Embryonic facial prominence (tissue), 1 donor: ENCODE measurements around the gene IBSP.

Source experiments
- DNase-seq: peaks from one replicate; pipeline ENCODE4 v3.0.0-alpha.2; 2016; ENCODE audit errors: extremely low spot score

Gene IBSP, protein sequence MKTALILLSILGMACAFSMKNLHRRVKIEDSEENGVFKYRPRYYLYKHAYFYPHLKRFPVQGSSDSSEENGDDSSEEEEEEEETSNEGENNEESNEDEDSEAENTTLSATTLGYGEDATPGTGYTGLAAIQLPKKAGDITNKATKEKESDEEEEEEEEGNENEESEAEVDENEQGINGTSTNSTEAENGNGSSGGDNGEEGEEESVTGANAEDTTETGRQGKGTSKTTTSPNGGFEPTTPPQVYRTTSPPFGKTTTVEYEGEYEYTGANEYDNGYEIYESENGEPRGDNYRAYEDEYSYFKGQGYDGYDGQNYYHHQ

DNA sequence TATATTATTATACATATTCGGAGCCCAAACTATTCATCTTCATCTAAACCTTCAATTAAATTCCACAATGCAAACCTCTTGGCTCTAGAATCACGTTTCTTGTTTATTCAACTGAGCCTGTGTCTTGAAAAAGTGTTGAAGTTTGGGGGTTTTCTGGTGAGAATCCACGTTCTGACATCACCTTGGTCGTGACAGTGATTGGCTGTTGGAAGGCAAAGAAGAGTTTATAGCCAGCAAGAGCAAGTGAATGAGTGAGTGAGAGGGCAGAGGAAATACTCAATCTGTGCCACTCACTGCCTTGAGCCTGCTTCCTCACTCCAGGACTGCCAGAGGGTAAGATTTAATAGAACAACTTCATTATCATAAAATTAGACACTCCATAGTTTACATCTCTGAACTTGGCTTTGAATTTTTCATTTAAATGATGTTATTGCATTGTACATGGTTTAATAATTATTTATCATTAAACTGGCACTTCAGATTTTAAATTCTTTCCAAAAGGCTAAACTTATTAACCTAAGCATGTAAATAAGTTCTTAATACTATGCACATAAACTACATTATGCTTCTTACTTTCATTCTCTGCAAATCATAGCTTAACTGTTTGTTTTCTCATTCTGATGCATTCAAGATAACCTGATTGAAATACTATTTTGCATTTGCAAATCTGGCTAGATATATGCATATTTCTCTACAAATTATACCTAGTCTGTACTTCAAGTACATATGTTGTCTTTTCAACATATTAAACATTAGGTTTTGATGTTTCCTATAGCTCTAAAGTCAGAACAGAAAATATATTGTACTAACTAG, at the start of gene IBSP:
Gene IBSP, plus strand, starts transcription at position 254 of the 813 bp plus-strand sequence. CDS start 2,808 bp downstream, outside the sequence.
- no peak for DNase-seq

DNA sequence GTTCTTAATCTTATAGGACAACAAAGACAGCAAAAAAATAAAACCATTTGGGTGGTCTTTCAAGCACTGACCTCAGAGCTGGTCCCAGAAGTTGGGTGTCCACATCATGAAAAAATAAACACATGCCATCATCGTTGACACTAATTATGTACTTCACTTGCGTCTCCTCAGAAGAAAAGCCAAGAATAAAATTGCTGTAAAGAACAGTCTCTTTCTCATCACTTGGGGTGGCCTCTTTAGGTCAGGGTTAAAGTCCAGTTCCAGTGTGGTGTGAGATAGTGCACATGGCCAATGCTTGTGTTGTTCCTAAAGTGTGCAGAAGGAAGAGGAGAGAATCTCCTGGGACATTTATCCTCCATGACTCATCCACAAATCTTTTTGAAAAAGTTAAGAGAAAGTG, 49.5 kb upstream of the IBSP start:
- no peak for DNase-seq

- no peak for DNase-seq
Observed at GRCh38 chr4:87758270-87758669, 41.1 kb upstream of the IBSP start.

GRCh38 chr4:87762311-87762710, 37.0 kb upstream of the IBSP start:
- DNase-seq, result no peak

DNA sequence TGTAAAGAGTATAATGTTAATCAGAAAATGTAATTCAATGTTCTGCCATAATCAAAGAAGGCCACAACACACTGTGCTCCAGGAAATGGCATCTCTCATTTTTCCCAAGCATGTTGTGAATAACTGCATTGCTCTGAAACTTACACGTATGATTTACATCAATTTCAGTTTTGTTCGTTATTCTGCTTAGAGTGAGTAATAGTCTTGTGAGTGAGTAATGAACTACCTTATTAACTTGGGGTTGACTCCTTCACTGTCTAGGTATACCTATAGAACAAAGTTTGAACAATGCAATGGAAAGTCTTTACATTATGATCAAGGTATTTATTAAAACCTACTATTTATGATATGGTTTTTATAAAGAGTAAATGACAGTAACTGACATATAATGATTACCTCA, 17.8 kb upstream of the IBSP start:
- no peak for DNase-seq

DNA sequence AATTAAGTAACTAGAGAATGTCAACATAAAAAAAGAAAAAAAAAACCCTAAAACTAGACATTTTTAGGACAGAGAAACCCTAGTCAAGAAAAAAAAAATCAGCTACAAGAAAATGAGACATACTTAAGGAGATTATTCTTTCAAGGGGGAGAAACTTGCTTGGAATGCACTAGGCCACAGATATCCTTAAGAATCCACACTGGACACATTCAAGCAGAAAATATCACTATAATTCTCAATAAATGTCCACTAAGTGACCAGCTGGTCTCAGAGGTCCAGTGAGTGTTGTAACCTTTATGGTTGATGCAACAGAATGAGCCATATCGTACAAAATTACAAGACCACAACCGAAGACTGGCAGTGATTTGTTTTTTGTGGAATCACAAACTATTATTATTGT, 15.6 kb upstream of the IBSP start:
- no peak for DNase-seq

DNA sequence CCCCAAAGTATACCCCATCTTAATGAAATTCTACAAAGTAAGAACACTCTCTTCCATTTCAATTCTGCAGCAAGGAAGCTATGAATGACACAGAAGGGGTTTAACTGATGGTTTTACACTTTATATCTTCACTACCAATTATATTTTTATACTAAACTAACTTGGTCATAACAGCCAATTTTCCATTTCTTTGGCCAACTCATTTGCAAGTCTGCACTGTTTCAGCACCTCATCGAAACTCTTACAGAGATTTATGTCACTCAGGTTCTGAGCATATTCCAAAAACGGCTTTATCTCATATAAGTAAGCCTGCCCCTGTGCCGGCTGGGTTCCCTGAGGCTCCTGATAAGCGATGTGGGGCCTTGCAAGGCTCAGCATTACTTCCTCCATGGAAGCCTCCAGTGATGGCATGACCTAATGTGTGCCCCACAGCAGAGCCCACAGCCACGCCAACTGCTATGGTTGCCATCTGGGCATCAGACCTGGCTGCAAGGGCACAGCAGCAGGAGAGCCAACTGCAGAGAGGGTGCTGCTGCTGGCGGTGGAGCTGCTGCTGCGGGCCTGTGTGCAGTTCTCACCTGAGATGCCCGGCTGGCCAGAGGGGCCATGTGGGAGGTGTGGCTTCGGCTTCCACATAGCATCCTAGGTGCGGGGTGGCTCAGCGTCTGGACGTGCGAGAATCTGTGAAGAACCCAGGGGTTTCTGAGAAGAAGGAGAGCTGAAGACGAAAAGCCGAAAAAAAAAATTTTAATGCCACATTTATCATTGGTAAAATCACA, 13.4 kb upstream of the IBSP start:
- DNase-seq, result no peak

- DNase-seq, result no peak
Observed at GRCh38 chr4:87802858-87803257, 3.5 kb downstream of the IBSP start.

GRCh38 chr4:87803421-87803820, 4.1 kb downstream of the IBSP start:
- no peak for DNase-seq

- no peak for DNase-seq
Observed at GRCh38 chr4:87804871-87805270, 5.5 kb downstream of the IBSP start.

DNA sequence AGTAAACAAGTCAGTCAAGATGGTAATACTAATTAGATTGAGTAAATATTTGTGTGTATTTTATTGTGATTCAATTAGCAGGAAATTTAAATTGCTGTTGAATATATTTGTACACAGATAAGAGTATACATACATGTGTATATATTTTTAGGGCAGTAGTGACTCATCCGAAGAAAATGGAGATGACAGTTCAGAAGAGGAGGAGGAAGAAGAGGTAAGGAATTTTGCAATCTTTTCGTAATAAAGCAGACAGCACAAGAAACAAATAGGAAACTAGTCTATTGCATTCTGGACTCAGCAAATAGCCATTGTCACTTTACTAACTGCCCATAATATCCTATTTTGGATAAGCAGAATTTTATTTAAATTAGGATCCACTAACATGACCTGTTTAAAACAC, 6.6 kb downstream of the IBSP start:
- DNase-seq, result no peak

GRCh38 chr4:87806520-87806919, 7.2 kb downstream of the IBSP start:
- DNase-seq, result no peak

GRCh38 chr4:87807402-87807801, 8.0 kb downstream of the IBSP start:
- no peak for DNase-seq

- DNase-seq, result no peak
Observed at GRCh38 chr4:87811977-87812376, 12.6 kb downstream of the IBSP start.

GRCh38 chr4:87819281-87819919, 20.0 kb downstream of the IBSP start:
- DNase-seq, result no peak

DNA sequence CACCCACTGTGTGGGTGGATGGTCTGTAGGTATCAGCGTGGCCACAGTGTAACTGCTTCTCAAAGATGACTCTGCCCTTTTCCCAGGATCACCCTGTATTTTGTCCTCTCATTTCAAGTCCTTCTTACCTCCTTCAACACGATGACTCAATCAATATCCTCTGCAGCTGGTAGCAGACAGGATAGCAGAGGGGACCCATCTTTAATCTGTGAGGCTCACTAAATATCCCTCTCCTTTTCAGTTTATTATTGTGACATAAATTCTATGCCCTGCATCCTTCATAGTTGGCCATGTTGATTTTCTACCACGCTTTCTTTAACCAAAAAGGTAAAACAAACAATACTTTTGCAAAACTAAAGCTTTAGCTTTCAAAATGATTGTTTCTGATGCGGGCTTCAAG, 23.8 kb downstream of the IBSP start:
- no peak for DNase-seq

- no peak for DNase-seq
Observed at GRCh38 chr4:87823724-87824123, 24.4 kb downstream of the IBSP start.

- DNase-seq, result no peak
Observed at GRCh38 chr4:87824352-87824751, 25.0 kb downstream of the IBSP start.

- DNase-seq, result no peak
Observed at GRCh38 chr4:87832669-87833068, 33.3 kb downstream of the IBSP start, which contains the start of gene MEPE. Gene MEPE (plus strand): TSS chr4:87832969. CDS start chr4:87834715, 1,746 bp downstream.

- no peak for DNase-seq
Observed at GRCh38 chr4:87834401-87834800, 35.0 kb downstream of the IBSP start.

DNA sequence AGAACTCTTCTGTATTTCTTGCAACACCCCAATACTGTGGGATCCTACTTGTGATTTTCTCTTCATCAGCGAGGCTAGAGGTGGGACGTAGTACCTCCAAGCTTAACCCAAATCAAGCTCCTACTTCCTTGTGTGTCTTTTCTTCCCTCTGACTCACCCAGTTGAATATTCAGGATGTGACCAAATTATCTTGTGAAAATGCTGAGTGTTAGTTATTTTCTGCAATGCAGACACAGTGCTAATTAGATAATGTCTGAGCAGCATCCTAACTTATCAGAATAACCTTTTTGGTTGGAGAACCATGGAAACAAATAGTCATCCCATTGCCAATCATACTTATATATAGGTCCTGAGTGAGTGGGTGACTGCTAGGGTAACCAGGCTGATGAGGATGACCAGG, 35.8 kb downstream of the IBSP start:
- DNase-seq, result no peak

DNA sequence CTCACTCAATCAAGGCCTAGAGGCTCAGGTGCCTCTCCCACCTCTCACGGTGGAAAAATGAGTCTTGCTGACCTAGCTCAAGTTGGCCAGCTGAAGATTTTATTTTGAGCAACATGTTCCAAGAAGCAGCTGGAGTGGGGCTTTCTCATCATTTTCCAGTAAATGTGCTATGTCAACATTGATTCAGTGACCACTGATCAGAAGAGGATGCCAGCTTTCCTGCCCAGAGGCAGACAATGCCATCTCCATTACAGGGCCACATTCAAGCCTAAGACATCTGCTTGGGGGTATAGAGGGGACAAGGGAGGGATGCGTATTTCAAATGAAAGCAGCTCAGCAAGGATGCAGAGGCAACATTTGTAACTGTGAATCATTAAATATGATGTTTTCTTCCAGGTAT, 36.4 kb downstream of the IBSP start:
- DNase-seq, result no peak
